ENCODE results near the gene SORT1. TPM values are rescaled to one million over a fixed set of nuclear protein-coding genes. Genes with fewer than 3 reads are reported as not detected.

The SORT1 gene
- polyA plus RNA-seq, 1 donor from 2014 or later, result 33.3 TPM

DNA sequence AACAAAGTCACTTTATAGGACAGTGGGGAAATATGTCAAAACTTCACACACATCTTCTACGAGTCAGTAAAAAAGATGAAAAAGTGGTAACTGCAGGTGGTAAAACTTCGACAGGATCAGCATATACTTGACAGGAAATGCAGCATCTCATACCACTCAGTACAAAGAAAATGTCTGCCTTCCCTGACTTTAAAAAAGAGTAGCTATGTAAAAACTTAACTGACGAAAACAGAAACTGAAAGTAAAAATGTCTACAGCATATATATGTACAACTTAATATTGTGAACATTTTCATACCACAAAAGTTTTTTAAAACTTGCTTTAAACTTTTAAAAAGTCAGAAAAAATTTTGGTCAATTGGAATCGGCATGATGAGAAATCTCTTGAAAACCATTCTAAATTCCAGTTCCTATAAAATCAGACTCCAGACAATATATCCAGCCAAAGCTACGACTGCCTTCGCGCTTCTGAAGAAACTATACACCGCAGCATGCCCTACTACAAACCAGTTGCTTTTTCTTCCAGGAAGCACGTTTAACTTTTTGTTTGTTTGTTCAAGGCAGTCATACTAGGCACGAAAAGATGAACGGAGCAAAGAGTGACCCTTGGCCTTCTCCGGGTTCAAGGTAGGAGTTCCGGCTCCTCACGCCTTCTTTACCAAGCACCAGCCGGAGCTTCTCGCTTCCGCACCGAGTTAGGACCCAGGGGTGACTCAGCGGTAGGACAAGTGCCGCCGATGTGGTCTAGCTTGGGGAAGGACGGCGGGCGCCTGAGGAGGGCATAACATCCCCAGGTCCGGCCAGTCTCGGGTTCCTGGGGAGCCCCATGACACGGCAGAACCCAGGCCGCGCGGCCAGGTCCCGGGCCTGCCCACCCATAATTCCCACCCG is 27.9 kb upstream of the SORT1 start:
- Histone ChIP-seq H2AFZ (ENCODE audit: low read depth, low read length) (peak overlapping the region; percentile 22), H3K79me2 (replicated peaks; ENCODE audit: insufficient read depth, low read length) (peaks cover 20% of the 10 kb centered on the region), H3K4me2 (ENCODE audit: low read length) (peak overlapping the region; percentile 53), H4K20me1 (ENCODE audit: insufficient read depth) (no peaks in the 10 kb centered on the region), H3K27me3 (ENCODE audit: insufficient read depth, low read depth, low read length) (no peaks in the 10 kb centered on the region), H3K36me3 (ENCODE audit: insufficient read depth, low read length) (no peaks in the 10 kb centered on the region), H3K9me3 (ENCODE audit: low read length) (no peaks in the 10 kb centered on the region), H3K9ac (ENCODE audit: low read length) (peak overlapping the region; percentile 62), H3K9me2 (ENCODE audit: insufficient read depth, low read length) (no peaks in the 10 kb centered on the region), H3K27ac (ENCODE audit: low read length) (peak overlapping the region; percentile 15), H3K4me3 (ENCODE audit: low read length) (peak overlapping the region; percentile 86), H3F3A (ENCODE audit: insufficient read depth, low read length, poor library complexity, severe bottlenecking) (no peaks in the 10 kb centered on the region)
- TF ChIP-seq, protein P1, sequence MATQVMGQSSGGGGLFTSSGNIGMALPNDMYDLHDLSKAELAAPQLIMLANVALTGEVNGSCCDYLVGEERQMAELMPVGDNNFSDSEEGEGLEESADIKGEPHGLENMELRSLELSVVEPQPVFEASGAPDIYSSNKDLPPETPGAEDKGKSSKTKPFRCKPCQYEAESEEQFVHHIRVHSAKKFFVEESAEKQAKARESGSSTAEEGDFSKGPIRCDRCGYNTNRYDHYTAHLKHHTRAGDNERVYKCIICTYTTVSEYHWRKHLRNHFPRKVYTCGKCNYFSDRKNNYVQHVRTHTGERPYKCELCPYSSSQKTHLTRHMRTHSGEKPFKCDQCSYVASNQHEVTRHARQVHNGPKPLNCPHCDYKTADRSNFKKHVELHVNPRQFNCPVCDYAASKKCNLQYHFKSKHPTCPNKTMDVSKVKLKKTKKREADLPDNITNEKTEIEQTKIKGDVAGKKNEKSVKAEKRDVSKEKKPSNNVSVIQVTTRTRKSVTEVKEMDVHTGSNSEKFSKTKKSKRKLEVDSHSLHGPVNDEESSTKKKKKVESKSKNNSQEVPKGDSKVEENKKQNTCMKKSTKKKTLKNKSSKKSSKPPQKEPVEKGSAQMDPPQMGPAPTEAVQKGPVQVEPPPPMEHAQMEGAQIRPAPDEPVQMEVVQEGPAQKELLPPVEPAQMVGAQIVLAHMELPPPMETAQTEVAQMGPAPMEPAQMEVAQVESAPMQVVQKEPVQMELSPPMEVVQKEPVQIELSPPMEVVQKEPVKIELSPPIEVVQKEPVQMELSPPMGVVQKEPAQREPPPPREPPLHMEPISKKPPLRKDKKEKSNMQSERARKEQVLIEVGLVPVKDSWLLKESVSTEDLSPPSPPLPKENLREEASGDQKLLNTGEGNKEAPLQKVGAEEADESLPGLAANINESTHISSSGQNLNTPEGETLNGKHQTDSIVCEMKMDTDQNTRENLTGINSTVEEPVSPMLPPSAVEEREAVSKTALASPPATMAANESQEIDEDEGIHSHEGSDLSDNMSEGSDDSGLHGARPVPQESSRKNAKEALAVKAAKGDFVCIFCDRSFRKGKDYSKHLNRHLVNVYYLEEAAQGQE (IDR thresholded peaks at IDR 0.05; ENCODE audit: borderline replicate concordance), result no peak
- peak; percentile 5 for TF ChIP-seq RAD21 (conservative IDR thresholded peaks at IDR 0.05)

DNA sequence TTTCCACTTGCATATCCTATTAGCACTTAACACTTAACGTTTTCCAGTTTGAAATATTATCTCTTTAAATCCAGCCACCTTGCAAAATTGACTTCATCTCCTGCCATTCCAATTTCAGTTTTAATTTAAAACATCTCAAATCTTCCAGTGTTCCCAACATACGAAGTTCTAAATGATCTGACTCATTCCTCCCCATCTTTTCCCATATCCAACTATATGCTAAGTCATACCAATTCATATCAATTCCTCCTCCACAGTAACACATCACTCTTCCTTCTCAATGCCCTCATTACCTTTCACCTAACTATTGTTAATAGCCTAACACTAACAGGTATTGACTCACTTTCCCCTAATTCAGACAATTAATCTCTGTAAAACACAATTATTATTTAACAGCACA is 25.8 kb upstream of the SORT1 start:
- Histone ChIP-seq H3K9me2 (ENCODE audit: insufficient read depth, low read length) (no peaks in the 10 kb centered on the region), H3K4me2 (ENCODE audit: low read length) (no peak overlapping the region), H3K27ac (ENCODE audit: low read length) (no peak overlapping the region), H3K4me3 (ENCODE audit: low read length) (no peak overlapping the region), H3K36me3 (ENCODE audit: insufficient read depth, low read length) (no peaks in the 10 kb centered on the region), H3F3A (ENCODE audit: insufficient read depth, low read length, poor library complexity, severe bottlenecking) (no peaks in the 10 kb centered on the region), H4K20me1 (ENCODE audit: insufficient read depth) (no peaks in the 10 kb centered on the region), H3K79me2 (replicated peaks; ENCODE audit: insufficient read depth, low read length) (peaks cover 20% of the 10 kb centered on the region), H3K27me3 (ENCODE audit: insufficient read depth, low read depth, low read length) (no peaks in the 10 kb centered on the region), H2AFZ (ENCODE audit: low read depth, low read length) (no peak overlapping the region), H3K9me3 (ENCODE audit: low read length) (no peaks in the 10 kb centered on the region), H3K9ac (ENCODE audit: low read length) (no peak overlapping the region)
- TF ChIP-seq, protein P1 (IDR thresholded peaks at IDR 0.05; ENCODE audit: borderline replicate concordance), result no peak
- TF ChIP-seq TAF1 (IDR thresholded peaks at IDR 0.05; ENCODE audit: low read depth) (no peak), POLR2AphosphoS5 (IDR thresholded peaks at IDR 0.05) (no peak), RAD21 (conservative IDR thresholded peaks at IDR 0.05) (no peak), SMC3 (conservative IDR thresholded peaks at IDR 0.05; ENCODE audit: poor library complexity) (no peak), EZH2 (IDR thresholded peaks at IDR 0.05; ENCODE audit: borderline replicate concordance, insufficient read depth, low read length, poor library complexity, severe bottlenecking) (no peak), CTCF (IDR thresholded peaks at IDR 0.05; ENCODE audit: poor library complexity, severe bottlenecking) (no peak), EP300 (conservative IDR thresholded peaks at IDR 0.05; ENCODE audit: poor library complexity, severe bottlenecking) (no peak)
